ENCODE results near the gene GFER. TPM values are rescaled to one million over a fixed set of nuclear protein-coding genes. Genes with fewer than 3 reads are reported as not detected.
"Not testable (repeated sequence)": the region's sequence is repeated elsewhere in the genome, so short reads cannot be mapped to it uniquely, and the experiment has no call there.

GFER gene
- 21.5 and 36.3 TPM in 2 replicates for total RNA-seq

GRCh38 chr16:1983544-1984346, at the start of gene GFER:
GFER (plus strand) TSS chr16:1984193; CDS start chr16:1984219, 26 bp downstream.
- H3K4me3 ChIP-seq (ENCODE audit: low read depth, low read length) = peak within 1 kb of the TSS; percentile 77
- DNase-seq (ENCODE audit: low read depth) = no peak
- peak; percentile 30 for TF ChIP-seq CTCF (conservative IDR thresholded peaks at IDR 0.05; ENCODE audit: low read depth, low read length)

GRCh38 chr16:1936945-1937479, 47.0 kb upstream of the GFER start:
- no peak overlapping the region for H3K4me3 ChIP-seq (ENCODE audit: low read depth, low read length)
- no peak for DNase-seq (ENCODE audit: low read depth)
- no peak for TF ChIP-seq CTCF (conservative IDR thresholded peaks at IDR 0.05; ENCODE audit: low read depth, low read length)

- DNase-seq (ENCODE audit: low read depth) = no peak
- no peak for TF ChIP-seq CTCF (conservative IDR thresholded peaks at IDR 0.05; ENCODE audit: low read depth, low read length)
- H3K4me3 ChIP-seq (ENCODE audit: low read depth, low read length) = no peak overlapping the region
Observed at GRCh38 chr16:1938316-1938715, 45.7 kb upstream of the GFER start.

- DNase-seq (ENCODE audit: low read depth) = no peak
- no peak overlapping the region for H3K4me3 ChIP-seq (ENCODE audit: low read depth, low read length)
- TF ChIP-seq CTCF (conservative IDR thresholded peaks at IDR 0.05; ENCODE audit: low read depth, low read length) = no peak
Observed at GRCh38 chr16:1938910-1939309, 45.1 kb upstream of the GFER start.

GRCh38 chr16:1939833-1940232, 44.2 kb upstream of the GFER start:
- not testable (repeated sequence) for DNase-seq (ENCODE audit: low read depth); H3K4me3 ChIP-seq (ENCODE audit: low read depth, low read length)

- no peak for DNase-seq (ENCODE audit: low read depth)
- H3K4me3 ChIP-seq (ENCODE audit: low read depth, low read length) = peak overlapping the region; percentile 98
- TF ChIP-seq CTCF (conservative IDR thresholded peaks at IDR 0.05; ENCODE audit: low read depth, low read length) = no peak
Observed at GRCh38 chr16:1940273-1941161, 43.5 kb upstream of the GFER start.

Data from epithelial cell of proximal tubule (primary cell).